GM23338 (cell line): Measurements from ENCODE around the gene SARS1. TPM values are rescaled to one million over a fixed set of nuclear protein-coding genes. Genes with fewer than 3 reads are reported as not detected.

Experiments used
- ATAC-seq: fragments of 200-7000 bp; cut with Tn5 transposase; 3 replicates; pipeline ENCODE4 v1.9.1; 2020
- DNase-seq: peaks from one replicate; pipeline ENCODE4 v3.0.0-alpha.2; 2015; ENCODE audit warnings: low spot score
- H2AFZ ChIP-seq: fragments of 200-600 bp; sonication (generic); 2 replicates; pipeline ENCODE4 v1.8.0; 2016; ENCODE audit warnings: antibody characterized with exemption, mild to moderate bottlenecking, moderate library complexity
- H3F3A ChIP-seq: fragments of 200-600 bp; sonication (generic); replicated peaks from 2 replicates; pipeline ENCODE4 v1.8.0; 2017; ENCODE audit warnings: antibody characterized with exemption, mixed run types, low read depth
- H3K27ac ChIP-seq: fragments of 200-600 bp; sonication (generic); 2 replicates; pipeline ENCODE4 v1.6.1; 2016; ENCODE audit warnings: low read depth
- H3K27me3 ChIP-seq: fragments of 200-600 bp; sonication (generic); 2 replicates; pipeline ENCODE4 v1.8.0; 2016; ENCODE audit warnings: mild to moderate bottlenecking, mixed run types, moderate library complexity; ENCODE audit not compliant: insufficient read depth
- H3K36me3 ChIP-seq: fragments of 200-600 bp; sonication (generic); 2 replicates; pipeline ENCODE4 v1.8.0; 2016; ENCODE audit warnings: mild to moderate bottlenecking; ENCODE audit not compliant: insufficient read depth
- H3K4me1 ChIP-seq: fragments of 200-600 bp; sonication (generic); 2 replicates; pipeline ENCODE4 v1.8.0; 2016; ENCODE audit warnings: mild to moderate bottlenecking, moderate library complexity; ENCODE audit not compliant: insufficient read depth
- H3K4me2 ChIP-seq: fragments of 200-600 bp; sonication (generic); 2 replicates; pipeline ENCODE4 v1.7.1; 2017; ENCODE audit warnings: mixed run types
- H3K4me3 ChIP-seq: fragments of 200-600 bp; sonication (generic); 2 replicates; pipeline ENCODE4 v1.6.1; 2016; ENCODE audit warnings: mixed run types
- H3K79me2 ChIP-seq: fragments of 200-600 bp; sonication (generic); replicated peaks from 2 replicates; pipeline ENCODE4 v1.8.0; 2017; ENCODE audit warnings: mild to moderate bottlenecking; ENCODE audit not compliant: insufficient read depth
- H3K9me2 ChIP-seq: fragments of 200-600 bp; sonication (generic); 2 replicates; pipeline ENCODE4 v1.8.0; 2017; ENCODE audit not compliant: insufficient read depth
- H4K20me1 ChIP-seq: fragments of 200-600 bp; sonication (generic); replicated peaks from 2 replicates; pipeline ENCODE4 v1.8.0; 2017; ENCODE audit warnings: mild to moderate bottlenecking; ENCODE audit not compliant: insufficient read depth
- H3K27ac Mint-ChIP-seq: 2 replicates; pipeline ENCODE4 v1.8.0; 2020; ENCODE audit warnings: inconsistent platforms, mild to moderate bottlenecking, moderate library complexity, mixed read lengths
- H3K27me3 Mint-ChIP-seq: 3 replicates; pipeline ENCODE4 v1.8.0; 2022; ENCODE audit warnings: low read depth, mild to moderate bottlenecking, moderate library complexity, mixed read lengths, inconsistent platforms; ENCODE audit not compliant: insufficient read depth, poor library complexity
- H3K36me3 Mint-ChIP-seq: 3 replicates; pipeline ENCODE4 v1.8.0; 2021; ENCODE audit warnings: low read depth, mild to moderate bottlenecking, inconsistent platforms, moderate library complexity, mixed read lengths
- H3K4me1 Mint-ChIP-seq: 3 replicates; pipeline ENCODE4 v1.8.0; 2020; ENCODE audit warnings: mild to moderate bottlenecking, inconsistent platforms, mixed read lengths
- H3K4me3 Mint-ChIP-seq: 3 replicates; pipeline ENCODE4 v1.8.0; 2021; ENCODE audit warnings: moderate library complexity, mild to moderate bottlenecking, inconsistent platforms, mixed read lengths
- H3K9me3 Mint-ChIP-seq: 3 replicates; pipeline ENCODE4 v1.8.0; 2020; ENCODE audit warnings: moderate library complexity, mild to moderate bottlenecking, inconsistent platforms, mixed read lengths
- CREB1 ChIP-seq: fragments of 250-450 bp; sonication (Bioruptor Pico); IDR thresholded peaks from 2 replicates; pipeline ENCODE4 v1.5.0; 2020; ENCODE audit warnings: low read depth, mild to moderate bottlenecking, moderate library complexity
- CTCF ChIP-seq, 2 experiments: fragments of 200-600 bp in 1 of 2; sonication (generic) in 1 of 2; conservative IDR thresholded peaks; 2 replicates each; pipeline versions ENCODE4 v1.5.1 to v1.6.1; 2016 to 2017; ENCODE audit warnings: antibody characterized with exemption in 2 of 2, low read depth in 2 of 2, mild to moderate bottlenecking in 2 of 2, moderate library complexity in 1 of 2
- ETS1 ChIP-seq: IDR thresholded peaks from 2 replicates; pipeline ENCODE4 v1.6.1; 2016; ENCODE audit warnings: antibody characterized with exemption
- EZH2 ChIP-seq: fragments of 200-600 bp; sonication (generic); IDR thresholded peaks from one replicate; pipeline ENCODE4 v1.8.0; 2017; ENCODE audit warnings: antibody characterized with exemption, mild to moderate bottlenecking, low read depth; ENCODE audit not compliant: unreplicated experiment
- EZH2phosphoT487 ChIP-seq: fragments of 200-600 bp; sonication (generic); IDR thresholded peaks from one replicate; pipeline ENCODE4 v1.8.1; 2018; ENCODE audit warnings: antibody characterized with exemption; ENCODE audit not compliant: unreplicated experiment
- JUNB ChIP-seq: IDR thresholded peaks from one replicate; pipeline ENCODE4 v1.6.1; 2016; ENCODE audit warnings: antibody characterized with exemption; ENCODE audit not compliant: unreplicated experiment
- NANOG ChIP-seq: IDR thresholded peaks from 2 replicates; pipeline ENCODE4 v1.6.1; 2016; ENCODE audit warnings: antibody characterized with exemption, borderline replicate concordance
- POLR2AphosphoS5 ChIP-seq: IDR thresholded peaks from 2 replicates; pipeline ENCODE4 v1.6.1; 2016; ENCODE audit warnings: antibody characterized with exemption, low read depth
- STAT1 ChIP-seq: IDR thresholded peaks from one replicate; pipeline ENCODE4 v1.6.1; 2016; ENCODE audit warnings: antibody characterized with exemption; ENCODE audit not compliant: unreplicated experiment
- ZNF114 ChIP-seq: fragments of 250-450 bp; sonication (Bioruptor Pico); IDR thresholded peaks from 2 replicates; pipeline ENCODE4 v1.5.0; 2020; ENCODE audit warnings: mild to moderate bottlenecking, moderate library complexity
- ZNF331 ChIP-seq: fragments of 250-450 bp; sonication (Bioruptor Pico); IDR thresholded peaks from 2 replicates; pipeline ENCODE4 v1.5.0; 2020; ENCODE audit warnings: low read depth, mild to moderate bottlenecking, moderate library complexity
- polyA plus RNA-seq: library from polyadenylated mRNA; unstranded; fragments of >200 nt; fragmentation: Nextera tagmentation; extraction: Ambion mirVana; gene quantifications from 2 replicates; pipeline ENCODE4 v1.2.1, GENCODE V29; 2016
- total RNA-seq: library from RNA; depleted of rRNA; stranded (reverse); fragments of >200 nt; shearing (Covaris generic); gene quantifications from 2 replicates; pipeline ENCODE4 v1.2.3, GENCODE V29; 2014
- TF ChIP-seq, protein P1 (sequence below): fragments of 250-450 bp; sonication (Bioruptor Pico); IDR thresholded peaks from 2 replicates; pipeline ENCODE4 v1.5.0; 2020; ENCODE audit warnings: mild to moderate bottlenecking, moderate library complexity
- TF ChIP-seq, protein P2 (sequence below): IDR thresholded peaks from one replicate; pipeline ENCODE4 v1.6.1; 2018; ENCODE audit warnings: antibody characterized with exemption; ENCODE audit not compliant: unreplicated experiment

Gene SARS1
- total and polyA plus RNA-seq, 2 experiments from 2014 or later, result 141 to 166 TPM

- H3K27ac Mint-ChIP-seq, result no peak overlapping the region
- no peaks in the 10 kb centered on the region for H3K9me3 Mint-ChIP-seq
- no peak overlapping the region for H3K4me2 ChIP-seq
- no peaks in the 10 kb centered on the region for H3K79me2 ChIP-seq
- H4K20me1 ChIP-seq, result no peaks in the 10 kb centered on the region
- ATAC-seq (no peak), DNase-seq (no peak)
- no peaks in the 10 kb centered on the region for H3K36me3 Mint-ChIP-seq
- no peaks in the 10 kb centered on the region for H3K4me1 ChIP-seq
- TF ChIP-seq CTCF (conservative IDR thresholded peaks at IDR 0.05; ENCODE audit: low read depth in 2 of 2), result no peak
- TF ChIP-seq POLR2AphosphoS5, result no peak
- TF ChIP-seq, protein P1, sequence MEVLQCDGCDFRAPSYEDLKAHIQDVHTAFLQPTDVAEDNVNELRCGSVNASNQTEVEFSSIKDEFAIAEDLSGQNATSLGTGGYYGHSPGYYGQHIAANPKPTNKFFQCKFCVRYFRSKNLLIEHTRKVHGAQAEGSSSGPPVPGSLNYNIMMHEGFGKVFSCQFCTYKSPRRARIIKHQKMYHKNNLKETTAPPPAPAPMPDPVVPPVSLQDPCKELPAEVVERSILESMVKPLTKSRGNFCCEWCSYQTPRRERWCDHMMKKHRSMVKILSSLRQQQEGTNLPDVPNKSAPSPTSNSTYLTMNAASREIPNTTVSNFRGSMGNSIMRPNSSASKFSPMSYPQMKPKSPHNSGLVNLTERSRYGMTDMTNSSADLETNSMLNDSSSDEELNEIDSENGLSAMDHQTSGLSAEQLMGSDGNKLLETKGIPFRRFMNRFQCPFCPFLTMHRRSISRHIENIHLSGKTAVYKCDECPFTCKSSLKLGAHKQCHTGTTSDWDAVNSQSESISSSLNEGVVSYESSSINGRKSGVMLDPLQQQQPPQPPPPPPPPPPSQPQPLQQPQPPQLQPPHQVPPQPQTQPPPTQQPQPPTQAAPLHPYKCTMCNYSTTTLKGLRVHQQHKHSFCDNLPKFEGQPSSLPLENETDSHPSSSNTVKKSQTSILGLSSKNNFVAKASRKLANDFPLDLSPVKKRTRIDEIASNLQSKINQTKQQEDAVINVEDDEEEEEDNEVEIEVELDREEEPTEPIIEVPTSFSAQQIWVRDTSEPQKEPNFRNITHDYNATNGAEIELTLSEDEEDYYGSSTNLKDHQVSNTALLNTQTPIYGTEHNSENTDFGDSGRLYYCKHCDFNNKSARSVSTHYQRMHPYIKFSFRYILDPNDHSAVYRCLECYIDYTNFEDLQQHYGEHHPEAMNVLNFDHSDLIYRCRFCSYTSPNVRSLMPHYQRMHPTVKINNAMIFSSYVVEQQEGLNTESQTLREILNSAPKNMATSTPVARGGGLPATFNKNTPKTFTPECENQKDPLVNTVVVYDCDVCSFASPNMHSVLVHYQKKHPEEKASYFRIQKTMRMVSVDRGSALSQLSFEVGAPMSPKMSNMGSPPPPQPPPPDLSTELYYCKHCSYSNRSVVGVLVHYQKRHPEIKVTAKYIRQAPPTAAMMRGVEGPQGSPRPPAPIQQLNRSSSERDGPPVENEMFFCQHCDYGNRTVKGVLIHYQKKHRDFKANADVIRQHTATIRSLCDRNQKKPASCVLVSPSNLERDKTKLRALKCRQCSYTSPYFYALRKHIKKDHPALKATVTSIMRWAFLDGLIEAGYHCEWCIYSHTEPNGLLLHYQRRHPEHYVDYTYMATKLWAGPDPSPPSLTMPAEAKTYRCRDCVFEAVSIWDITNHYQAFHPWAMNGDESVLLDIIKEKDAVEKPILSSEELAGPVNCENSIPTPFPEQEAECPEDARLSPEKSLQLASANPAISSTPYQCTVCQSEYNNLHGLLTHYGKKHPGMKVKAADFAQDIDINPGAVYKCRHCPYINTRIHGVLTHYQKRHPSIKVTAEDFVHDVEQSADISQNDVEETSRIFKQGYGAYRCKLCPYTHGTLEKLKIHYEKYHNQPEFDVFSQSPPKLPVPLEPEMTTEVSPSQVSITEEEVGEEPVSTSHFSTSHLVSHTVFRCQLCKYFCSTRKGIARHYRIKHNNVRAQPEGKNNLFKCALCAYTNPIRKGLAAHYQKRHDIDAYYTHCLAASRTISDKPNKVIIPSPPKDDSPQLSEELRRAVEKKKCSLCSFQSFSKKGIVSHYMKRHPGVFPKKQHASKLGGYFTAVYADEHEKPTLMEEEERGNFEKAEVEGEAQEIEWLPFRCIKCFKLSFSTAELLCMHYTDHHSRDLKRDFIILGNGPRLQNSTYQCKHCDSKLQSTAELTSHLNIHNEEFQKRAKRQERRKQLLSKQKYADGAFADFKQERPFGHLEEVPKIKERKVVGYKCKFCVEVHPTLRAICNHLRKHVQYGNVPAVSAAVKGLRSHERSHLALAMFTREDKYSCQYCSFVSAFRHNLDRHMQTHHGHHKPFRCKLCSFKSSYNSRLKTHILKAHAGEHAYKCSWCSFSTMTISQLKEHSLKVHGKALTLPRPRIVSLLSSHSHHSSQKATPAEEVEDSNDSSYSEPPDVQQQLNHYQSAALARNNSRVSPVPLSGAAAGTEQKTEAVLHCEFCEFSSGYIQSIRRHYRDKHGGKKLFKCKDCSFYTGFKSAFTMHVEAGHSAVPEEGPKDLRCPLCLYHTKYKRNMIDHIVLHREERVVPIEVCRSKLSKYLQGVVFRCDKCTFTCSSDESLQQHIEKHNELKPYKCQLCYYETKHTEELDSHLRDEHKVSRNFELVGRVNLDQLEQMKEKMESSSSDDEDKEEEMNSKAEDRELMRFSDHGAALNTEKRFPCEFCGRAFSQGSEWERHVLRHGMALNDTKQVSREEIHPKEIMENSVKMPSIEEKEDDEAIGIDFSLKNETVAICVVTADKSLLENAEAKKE (CRISPR knock-in tag), result no peak
- TF ChIP-seq, protein P2, sequence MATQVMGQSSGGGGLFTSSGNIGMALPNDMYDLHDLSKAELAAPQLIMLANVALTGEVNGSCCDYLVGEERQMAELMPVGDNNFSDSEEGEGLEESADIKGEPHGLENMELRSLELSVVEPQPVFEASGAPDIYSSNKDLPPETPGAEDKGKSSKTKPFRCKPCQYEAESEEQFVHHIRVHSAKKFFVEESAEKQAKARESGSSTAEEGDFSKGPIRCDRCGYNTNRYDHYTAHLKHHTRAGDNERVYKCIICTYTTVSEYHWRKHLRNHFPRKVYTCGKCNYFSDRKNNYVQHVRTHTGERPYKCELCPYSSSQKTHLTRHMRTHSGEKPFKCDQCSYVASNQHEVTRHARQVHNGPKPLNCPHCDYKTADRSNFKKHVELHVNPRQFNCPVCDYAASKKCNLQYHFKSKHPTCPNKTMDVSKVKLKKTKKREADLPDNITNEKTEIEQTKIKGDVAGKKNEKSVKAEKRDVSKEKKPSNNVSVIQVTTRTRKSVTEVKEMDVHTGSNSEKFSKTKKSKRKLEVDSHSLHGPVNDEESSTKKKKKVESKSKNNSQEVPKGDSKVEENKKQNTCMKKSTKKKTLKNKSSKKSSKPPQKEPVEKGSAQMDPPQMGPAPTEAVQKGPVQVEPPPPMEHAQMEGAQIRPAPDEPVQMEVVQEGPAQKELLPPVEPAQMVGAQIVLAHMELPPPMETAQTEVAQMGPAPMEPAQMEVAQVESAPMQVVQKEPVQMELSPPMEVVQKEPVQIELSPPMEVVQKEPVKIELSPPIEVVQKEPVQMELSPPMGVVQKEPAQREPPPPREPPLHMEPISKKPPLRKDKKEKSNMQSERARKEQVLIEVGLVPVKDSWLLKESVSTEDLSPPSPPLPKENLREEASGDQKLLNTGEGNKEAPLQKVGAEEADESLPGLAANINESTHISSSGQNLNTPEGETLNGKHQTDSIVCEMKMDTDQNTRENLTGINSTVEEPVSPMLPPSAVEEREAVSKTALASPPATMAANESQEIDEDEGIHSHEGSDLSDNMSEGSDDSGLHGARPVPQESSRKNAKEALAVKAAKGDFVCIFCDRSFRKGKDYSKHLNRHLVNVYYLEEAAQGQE, result no peak
- TF ChIP-seq EZH2, result no peak
- TF ChIP-seq CREB1 (CRISPR knock-in tag), result no peak
- no peak for TF ChIP-seq ZNF331
- TF ChIP-seq ETS1, result no peak
- no peak for TF ChIP-seq JUNB
- TF ChIP-seq ZNF114 (CRISPR knock-in tag), result no peak
- TF ChIP-seq EZH2phosphoT487, result no peak
- no peak for TF ChIP-seq STAT1
- no peak for TF ChIP-seq NANOG
- H3K27ac ChIP-seq, result no peak overlapping the region
- no peaks in the 10 kb centered on the region for H3K36me3 ChIP-seq
- no peak overlapping the region for H3K4me3 ChIP-seq
- peaks cover 13% of the 10 kb centered on the region for H3K4me1 Mint-ChIP-seq
- no peaks in the 10 kb centered on the region for H3K27me3 ChIP-seq
- H3K9me2 ChIP-seq, result no peaks in the 10 kb centered on the region
- no peaks in the 10 kb centered on the region for H3F3A ChIP-seq
- peaks cover 7% of the 10 kb centered on the region for H3K27me3 Mint-ChIP-seq
- no peak overlapping the region for H3K4me3 Mint-ChIP-seq
- H2AFZ ChIP-seq, result peak overlapping the region; percentile 52; the same call in 1 of the 2 replicates
Measured at GRCh38 chr1:109199710-109200109, 14.0 kb upstream of the SARS1 start.
